Astrocyte (in vitro differentiated cells and primary cell): ENCODE data around the gene NODAL. TPM values are rescaled to one million over a fixed set of nuclear protein-coding genes. Genes with fewer than 3 reads are reported as not detected.

Source experiments
- DNase-seq: peaks from one replicate; pipeline ENCODE4 v3.0.0-alpha.2; 2010; ENCODE audit warnings: low read depth
- FAIRE-seq: peaks from 2 replicates; lab custom pipeline; 2011; peaks lifted over from hg19 to GRCh38; lab: Jason Lieb, UNC
- H2AFZ ChIP-seq: 2 replicates; pipeline ENCODE4 v1.6.0; 2012; ENCODE audit warnings: low read depth, low read length, inconsistent platforms
- H3K27ac ChIP-seq: 2 replicates; pipeline ENCODE4 v1.5.1; 2011; ENCODE audit warnings: low read depth, low read length, inconsistent platforms
- H3K27me3 ChIP-seq: 2 replicates; pipeline ENCODE4 v1.6.0; 2011; ENCODE audit warnings: low read length, inconsistent platforms; ENCODE audit not compliant: insufficient read depth
- H3K36me3 ChIP-seq: 2 replicates; pipeline ENCODE4 v1.5.1; 2011; ENCODE audit warnings: low read length, inconsistent platforms; ENCODE audit not compliant: insufficient read depth
- H3K4me1 ChIP-seq: 2 replicates; pipeline ENCODE4 v1.5.1; 2011; ENCODE audit warnings: low read length, inconsistent platforms; ENCODE audit not compliant: insufficient read depth
- H3K4me2 ChIP-seq: 2 replicates; pipeline ENCODE4 v1.6.0; 2012; ENCODE audit warnings: low read length, inconsistent platforms
- H3K4me3 ChIP-seq: 2 replicates; pipeline ENCODE4 v1.5.1; 2011; ENCODE audit warnings: low read depth, mild to moderate bottlenecking, low read length, inconsistent platforms; ENCODE audit not compliant: insufficient read depth
- H3K79me2 ChIP-seq: 2 replicates; pipeline ENCODE4 v1.6.0; 2012; ENCODE audit warnings: mild to moderate bottlenecking, low read length, inconsistent platforms; ENCODE audit not compliant: insufficient read depth
- H3K9ac ChIP-seq: 2 replicates; pipeline ENCODE4 v1.6.0; 2012; ENCODE audit warnings: mild to moderate bottlenecking, low read length, inconsistent platforms
- H3K9me3 ChIP-seq: 2 replicates; pipeline ENCODE4 v1.5.1; 2012; ENCODE audit warnings: low read depth, mild to moderate bottlenecking, low read length, inconsistent platforms; ENCODE audit not compliant: insufficient read depth
- H4K20me1 ChIP-seq: 2 replicates; pipeline ENCODE4 v1.6.0; 2012; ENCODE audit warnings: low read length, inconsistent platforms; ENCODE audit not compliant: insufficient read depth
- H3K27ac Mint-ChIP-seq: one replicate; pipeline ENCODE4 v1.8.0; 2021; ENCODE audit warnings: mild to moderate bottlenecking, mixed read lengths; ENCODE audit not compliant: unreplicated experiment
- H3K27me3 Mint-ChIP-seq: one replicate; pipeline ENCODE4 v1.8.0; 2021; ENCODE audit warnings: low read depth, mixed read lengths; ENCODE audit not compliant: unreplicated experiment
- H3K36me3 Mint-ChIP-seq: one replicate; pipeline ENCODE4 v1.8.0; 2021; ENCODE audit warnings: low read depth, mixed read lengths; ENCODE audit not compliant: unreplicated experiment
- H3K4me1 Mint-ChIP-seq: one replicate; pipeline ENCODE4 v1.8.0; 2021; ENCODE audit warnings: low read depth, mixed read lengths; ENCODE audit not compliant: unreplicated experiment
- H3K4me3 Mint-ChIP-seq: one replicate; pipeline ENCODE4 v1.8.0; 2021; ENCODE audit warnings: mild to moderate bottlenecking, moderate library complexity, mixed read lengths; ENCODE audit not compliant: unreplicated experiment
- H3K9me3 Mint-ChIP-seq: one replicate; pipeline ENCODE4 v1.8.0; 2021; ENCODE audit warnings: mild to moderate bottlenecking, mixed read lengths; ENCODE audit not compliant: unreplicated experiment
- EZH2 ChIP-seq: IDR thresholded peaks from 2 replicates; pipeline ENCODE4 v1.6.1; 2012; ENCODE audit warnings: mild to moderate bottlenecking, low read length, inconsistent platforms; ENCODE audit not compliant: insufficient read depth
- total RNA-seq: library from RNA; stranded (reverse); gene quantifications from 2 replicates; pipeline ENCODE4 v1.2.1, GENCODE V29; 2021
- TF ChIP-seq, protein P1 (sequence below): IDR thresholded peaks from 2 replicates; pipeline ENCODE4 v1.5.1; 2011; ENCODE audit warnings: low read depth, mild to moderate bottlenecking, inconsistent platforms, low read length, moderate library complexity; ENCODE audit not compliant: insufficient read depth

NODAL gene
- total RNA-seq, 1 donor from 2014 or later = not detected

DNA sequence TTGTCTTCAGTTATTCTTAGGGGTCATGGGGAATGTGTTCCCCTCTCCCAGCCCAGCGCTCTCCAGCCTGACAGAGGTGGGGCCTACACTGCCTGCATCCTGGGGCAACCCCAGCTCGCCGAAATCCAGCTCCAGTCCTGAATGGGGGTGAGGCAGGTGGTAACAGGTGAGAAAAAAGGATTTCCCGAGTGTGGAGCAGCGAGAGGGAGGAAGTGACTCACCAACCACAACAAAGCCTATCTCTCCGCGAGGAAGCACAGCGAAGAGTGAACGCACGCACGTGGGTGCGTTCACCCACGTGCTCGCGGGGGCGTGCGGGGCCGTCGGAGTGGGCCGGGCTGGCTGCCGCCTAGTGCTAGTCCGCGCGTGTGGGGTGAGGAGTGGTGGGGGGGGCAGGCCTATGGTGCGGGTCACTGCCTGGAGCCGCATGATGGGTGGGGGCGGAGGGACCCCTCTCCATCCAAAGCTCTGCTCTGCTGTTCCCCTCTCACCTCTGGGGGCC lies 36.2 kb upstream of the NODAL start:
- Mint-ChIP-seq H3K27ac (no peak overlapping the region), H3K36me3 (peaks cover 3% of the 10 kb centered on the region), H3K4me3 (peak overlapping the region; percentile 75), H3K27me3 (peaks cover 67% of the 10 kb centered on the region), H3K9me3 (no peaks in the 10 kb centered on the region), H3K4me1 (peaks cover 9% of the 10 kb centered on the region)
- DNase-seq = no peak
- H3K36me3 ChIP-seq = no peaks in the 10 kb centered on the region
- peak overlapping the region; percentile 79 for H2AFZ ChIP-seq
- H3K27me3 ChIP-seq = peaks cover 8% of the 10 kb centered on the region
- no peaks in the 10 kb centered on the region for H3K79me2 ChIP-seq
- peaks cover 10% of the 10 kb centered on the region for H4K20me1 ChIP-seq
- FAIRE-seq = no peak
- no peak for TF ChIP-seq EZH2
- TF ChIP-seq, protein P1, sequence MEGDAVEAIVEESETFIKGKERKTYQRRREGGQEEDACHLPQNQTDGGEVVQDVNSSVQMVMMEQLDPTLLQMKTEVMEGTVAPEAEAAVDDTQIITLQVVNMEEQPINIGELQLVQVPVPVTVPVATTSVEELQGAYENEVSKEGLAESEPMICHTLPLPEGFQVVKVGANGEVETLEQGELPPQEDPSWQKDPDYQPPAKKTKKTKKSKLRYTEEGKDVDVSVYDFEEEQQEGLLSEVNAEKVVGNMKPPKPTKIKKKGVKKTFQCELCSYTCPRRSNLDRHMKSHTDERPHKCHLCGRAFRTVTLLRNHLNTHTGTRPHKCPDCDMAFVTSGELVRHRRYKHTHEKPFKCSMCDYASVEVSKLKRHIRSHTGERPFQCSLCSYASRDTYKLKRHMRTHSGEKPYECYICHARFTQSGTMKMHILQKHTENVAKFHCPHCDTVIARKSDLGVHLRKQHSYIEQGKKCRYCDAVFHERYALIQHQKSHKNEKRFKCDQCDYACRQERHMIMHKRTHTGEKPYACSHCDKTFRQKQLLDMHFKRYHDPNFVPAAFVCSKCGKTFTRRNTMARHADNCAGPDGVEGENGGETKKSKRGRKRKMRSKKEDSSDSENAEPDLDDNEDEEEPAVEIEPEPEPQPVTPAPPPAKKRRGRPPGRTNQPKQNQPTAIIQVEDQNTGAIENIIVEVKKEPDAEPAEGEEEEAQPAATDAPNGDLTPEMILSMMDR = no peak
- H3K9me3 ChIP-seq = no peaks in the 10 kb centered on the region
- H3K9ac ChIP-seq = no peak overlapping the region
- H3K4me2 ChIP-seq = peak overlapping the region; percentile 89
- H3K4me1 ChIP-seq = peaks cover 15% of the 10 kb centered on the region
- no peak overlapping the region for H3K27ac ChIP-seq
- peak overlapping the region; percentile 56 for H3K4me3 ChIP-seq

DNA sequence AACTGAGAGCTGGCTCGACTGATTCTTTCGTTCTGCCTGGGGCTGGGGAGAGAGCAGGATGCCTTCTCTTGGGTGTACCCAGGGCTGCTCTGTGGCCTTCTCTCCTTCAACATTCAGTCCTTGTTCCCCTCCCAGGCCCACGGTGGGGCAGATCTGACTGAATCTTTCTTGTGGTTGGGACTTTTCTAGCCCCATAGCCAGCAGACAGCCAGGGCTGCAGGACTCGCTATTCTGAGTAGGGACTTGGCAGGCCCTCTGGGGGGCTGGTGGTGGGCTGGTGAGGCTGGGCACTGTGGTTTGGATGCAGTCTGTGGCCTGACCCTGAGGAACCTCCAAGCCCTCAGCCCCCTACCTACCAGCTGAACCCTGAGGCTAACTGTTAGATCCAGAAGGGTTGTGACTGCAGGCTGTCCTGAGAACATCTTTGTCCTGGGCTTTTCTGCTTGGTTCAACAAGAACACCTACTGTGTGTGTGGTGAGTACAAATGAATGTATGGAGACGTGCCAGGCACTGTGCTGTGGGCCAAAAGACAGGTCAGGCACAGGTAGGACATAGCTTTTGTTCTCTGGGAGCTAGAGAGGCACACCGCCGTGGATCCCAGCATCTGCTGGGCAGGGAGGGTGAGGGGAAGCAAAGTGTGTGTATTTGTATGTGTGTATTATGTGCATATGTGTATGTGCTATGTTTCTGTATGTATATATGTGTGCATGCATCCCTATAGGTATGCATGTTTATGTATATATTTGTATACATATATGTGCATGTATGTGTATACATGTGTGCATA lies 35.0 kb upstream of the NODAL start:
- Mint-ChIP-seq H3K4me1 (peaks cover 9% of the 10 kb centered on the region), H3K4me3 (no peak overlapping the region)
- no peak for FAIRE-seq

More for the DNA sequence above, 35.0 kb upstream of the NODAL start:
- Histone ChIP-seq H3K36me3 (no peaks in the 10 kb centered on the region), H2AFZ (no peak overlapping the region), H3K27ac (no peak overlapping the region), H3K79me2 (no peaks in the 10 kb centered on the region), H3K4me1 (peaks cover 15% of the 10 kb centered on the region), H3K9ac (no peak overlapping the region), H3K4me2 (no peak overlapping the region), H4K20me1 (peaks cover 10% of the 10 kb centered on the region), H3K4me3 (no peak overlapping the region), H3K27me3 (peaks cover 9% of the 10 kb centered on the region), H3K9me3 (no peaks in the 10 kb centered on the region)
- H3K9me3 Mint-ChIP-seq = no peaks in the 10 kb centered on the region
- TF ChIP-seq EZH2 = no peak
- TF ChIP-seq, protein P1 = no peak
- no peak for DNase-seq
- no peak overlapping the region for H3K27ac Mint-ChIP-seq
- peaks cover 64% of the 10 kb centered on the region for H3K27me3 Mint-ChIP-seq
- peaks cover 2% of the 10 kb centered on the region for H3K36me3 Mint-ChIP-seq
